ENCODE data around the gene AFF1. TPM values are rescaled to one million over a fixed set of nuclear protein-coding genes. Genes with fewer than 3 reads are reported as not detected.

AFF1 gene
- total RNA-seq, 1 donor from 2014 or later, result 90.6 TPM

- H3K9me3 ChIP-seq, result no peaks in the 10 kb centered on the region
- H3K27ac ChIP-seq, result no peak overlapping the region
- no peak for DNase-seq
- no peak for TF ChIP-seq CTCF (IDR thresholded peaks at IDR 0.05)
- H3K4me3 ChIP-seq, result no peak overlapping the region
- no peaks in the 10 kb centered on the region for H3K4me1 ChIP-seq
- no peaks in the 10 kb centered on the region for H3K27me3 ChIP-seq (ENCODE audit: low read depth)
- intact Hi-C loops (cut with DNase I), result no loop called here
- no peak for ATAC-seq
- peaks cover 9% of the 10 kb centered on the region for H3K36me3 ChIP-seq
Observed at GRCh38 chr4:87174672-87175071, 239.9 kb downstream of the AFF1 start.

- Histone ChIP-seq H3K27ac (no peak overlapping the region), H3K4me3 (no peak overlapping the region), H3K4me1 (no peaks in the 10 kb centered on the region), H3K9me3 (no peaks in the 10 kb centered on the region), H3K36me3 (no peaks in the 10 kb centered on the region), H3K27me3 (ENCODE audit: low read depth) (no peaks in the 10 kb centered on the region)
- no peak for DNase-seq
- intact Hi-C loops (cut with DNase I), result no loop called here
- TF ChIP-seq CTCF (IDR thresholded peaks at IDR 0.05), result no peak
- no peak for ATAC-seq
Observed at GRCh38 chr4:87179751-87180150, 244.9 kb downstream of the AFF1 start.

- intact Hi-C loops (cut with DNase I), result no loop called here
- ATAC-seq (no peak), DNase-seq (no peak)
- Histone ChIP-seq H3K4me1 (no peaks in the 10 kb centered on the region), H3K27me3 (ENCODE audit: low read depth) (no peaks in the 10 kb centered on the region), H3K36me3 (no peaks in the 10 kb centered on the region), H3K9me3 (no peaks in the 10 kb centered on the region), H3K4me3 (no peak overlapping the region), H3K27ac (no peak overlapping the region)
- no peak for TF ChIP-seq CTCF (IDR thresholded peaks at IDR 0.05)
Observed at GRCh38 chr4:87180767-87181166, 246.0 kb downstream of the AFF1 start.

- Histone ChIP-seq H3K4me1 (no peaks in the 10 kb centered on the region), H3K9me3 (no peaks in the 10 kb centered on the region), H3K4me3 (no peak overlapping the region), H3K36me3 (no peaks in the 10 kb centered on the region), H3K27me3 (ENCODE audit: low read depth) (no peaks in the 10 kb centered on the region), H3K27ac (no peak overlapping the region)
- no peak for TF ChIP-seq CTCF (IDR thresholded peaks at IDR 0.05)
- ATAC-seq, result no peak
- DNase-seq, result no peak
- intact Hi-C loops (cut with DNase I), result no loop called here
Observed at GRCh38 chr4:87185146-87185870, 250.5 kb downstream of the AFF1 start.

GRCh38 chr4:87188048-87188447 lies 253.2 kb downstream of the AFF1 start:
- DNase-seq (no peak), ATAC-seq (no peak)
- intact Hi-C loops (cut with DNase I), result no loop called here
- Histone ChIP-seq H3K27me3 (ENCODE audit: low read depth) (no peaks in the 10 kb centered on the region), H3K4me1 (no peaks in the 10 kb centered on the region), H3K36me3 (no peaks in the 10 kb centered on the region), H3K4me3 (no peak overlapping the region), H3K9me3 (no peaks in the 10 kb centered on the region), H3K27ac (no peak overlapping the region)
- no peak for TF ChIP-seq CTCF (IDR thresholded peaks at IDR 0.05)

All from lower lobe of right lung (tissue), 2 donors.